Left lung (tissue), 10 donors: Measurements from ENCODE around the gene RFWD3. TPM values are rescaled to one million over a fixed set of nuclear protein-coding genes. Genes with fewer than 3 reads are reported as not detected.
A peak's percentile ranks its signal among the peaks of the same experiment; 100 is the strongest.
"Not testable (repeated sequence)": the region's sequence is repeated elsewhere in the genome, so short reads cannot be mapped to it uniquely, and the experiment has no call there.

Experiments used
- ATAC-seq: fragments of 200-7000 bp; cut with Tn5 transposase; one replicate; pipeline ENCODE4 v1.9.1; 2020; ENCODE audit warnings: moderate library complexity
- DNase-seq, 4 donors: peaks; one replicate each; pipeline ENCODE4 v3.0.0-alpha.2; 2013 to 2020
- H3K27ac ChIP-seq, 2 donors: fragments of 200-600 bp; sonication (generic) in 1 of 2; one replicate each; pipeline versions ENCODE4 v1.5.0 to v1.8.0; 2020 to 2021
- H3K27me3 ChIP-seq, 2 donors: fragments of 200-600 bp; sonication (generic) in 1 of 2; one replicate each; pipeline versions ENCODE4 v1.5.0 to v1.8.0; 2020 to 2021
- H3K36me3 ChIP-seq, 2 donors: fragments of 200-600 bp; sonication (generic) in 1 of 2; one replicate each; pipeline versions ENCODE4 v1.5.0 to v1.8.0; 2020 to 2021
- H3K4me1 ChIP-seq, 2 donors: fragments of 200-600 bp; one replicate each; pipeline ENCODE4 v1.8.0; 2021
- H3K4me3 ChIP-seq, 2 donors: fragments of 200-600 bp; sonication (generic) in 1 of 2; one replicate each; pipeline versions ENCODE4 v1.5.0 to v1.8.0; 2020 to 2021; ENCODE audit warnings: mild to moderate bottlenecking in 1 of 2
- H3K9me3 ChIP-seq, 2 donors: fragments of 200-600 bp; sonication (generic) in 1 of 2; one replicate each; pipeline versions ENCODE4 v1.5.0 to v1.8.0; 2020 to 2021
- CTCF ChIP-seq, 2 donors: fragments of 200-600 bp; sonication (generic) in 1 of 2; IDR thresholded peaks; one replicate each; pipeline versions ENCODE4 v1.5.0 to v1.8.0; 2021; ENCODE audit warnings: antibody characterized with exemption in 2 of 2
- intact Hi-C, 2 donors: fragments of 100-400 bp; cut with DNase I; formaldehyde crosslinking; loops; one replicate each; pipeline versions ENCODE4 v1.11.2 to v1.14.2; 2022
- polyA plus RNA-seq, 6 donors: library from polyadenylated mRNA; unstranded; fragments of 120-200 nt; gene quantifications; one replicate each; pipeline ENCODE4 v1.2.1, GENCODE V29; 2013; ENCODE audit not compliant: insufficient read length in 6 of 6
- total RNA-seq, 2 donors: library from RNA; stranded (reverse); fragmentation: NEBNext Ultra II Directional; extraction: Animal tissue kit (Norgen Biotek cat#: 25700); gene quantifications; one replicate each; pipeline ENCODE4 v1.2.1, GENCODE V29; 2021
- donor health status: DM: no; HTN: yes; CAD: no.
- donor health status: DM: no; HTN: no; CAD: no.

RFWD3 gene
- total and polyA plus RNA-seq, 8 donors: 20.7 to 27.7 (median 24.2) TPM

GRCh38 chr16:74680681-74681080 is 14.0 kb upstream of the RFWD3 start:
- no peak overlapping the region for H3K4me3 ChIP-seq
- H3K27me3 ChIP-seq: no peaks in the 10 kb centered on the region
- DNase-seq (no peak), ATAC-seq (no peak)
- intact Hi-C loops: no loop called here
- peaks cover 0 to 100% of the 10 kb centered on the region in 2 donors for H3K36me3 ChIP-seq
- H3K9me3 ChIP-seq: no peaks in the 10 kb centered on the region
- H3K4me1 ChIP-seq: no peaks in the 10 kb centered on the region
- TF ChIP-seq CTCF (IDR thresholded peaks at IDR 0.05): no peak
- no peak overlapping the region for H3K27ac ChIP-seq

- no peak overlapping the region for H3K4me3 ChIP-seq
- ATAC-seq (no peak), DNase-seq (no peak)
- intact Hi-C loops: no loop called here
- TF ChIP-seq CTCF (IDR thresholded peaks at IDR 0.05): no peak
- H3K27ac ChIP-seq: no peak overlapping the region
- H3K4me1 ChIP-seq: no peaks in the 10 kb centered on the region
- H3K27me3 ChIP-seq: no peaks in the 10 kb centered on the region
- peaks cover 0 to 100% of the 10 kb centered on the region in 2 donors for H3K36me3 ChIP-seq
- no peaks in the 10 kb centered on the region for H3K9me3 ChIP-seq
These were observed 13.3 kb upstream of the RFWD3 start for GRCh38 chr16:74679983-74680382.

- Histone ChIP-seq H3K36me3 (peaks cover 0 to 100% of the 10 kb centered on the region in 2 donors), H3K9me3 (no peaks in the 10 kb centered on the region), H3K4me3 (no peak overlapping the region), H3K27me3 (no peaks in the 10 kb centered on the region), H3K4me1 (no peaks in the 10 kb centered on the region), H3K27ac (no peak overlapping the region)
- ATAC-seq: no peak
- DNase-seq: no peak
- TF ChIP-seq CTCF (IDR thresholded peaks at IDR 0.05): no peak
- intact Hi-C loops: no loop called here
These were observed 11.2 kb upstream of the RFWD3 start for GRCh38 chr16:74677868-74678267.

DNA sequence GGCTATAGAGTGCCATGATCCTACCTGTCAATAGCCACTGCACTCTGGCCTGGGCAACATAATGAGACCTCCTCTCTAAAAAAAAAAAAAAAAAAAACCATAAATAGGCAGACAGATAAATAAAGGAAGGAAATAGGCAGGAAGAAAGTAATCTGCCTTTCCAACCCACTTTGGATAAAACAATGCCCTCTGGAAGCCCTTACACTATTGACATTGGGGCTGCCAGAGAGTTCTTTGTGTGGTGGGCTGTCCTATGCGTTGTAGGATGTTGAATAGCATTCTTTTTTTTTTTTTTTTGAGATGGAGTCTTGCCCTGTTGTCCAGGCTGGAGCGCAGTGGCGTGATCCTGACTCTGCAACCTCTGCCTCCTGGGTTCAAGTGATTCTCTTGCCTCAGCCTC is 7.2 kb upstream of the RFWD3 start:
- no peak for TF ChIP-seq CTCF (IDR thresholded peaks at IDR 0.05)
- DNase-seq: no peak
- Histone ChIP-seq H3K27me3 (no peaks in the 10 kb centered on the region), H3K4me3 (no peak overlapping the region), H3K9me3 (no peaks in the 10 kb centered on the region), H3K27ac (no peak overlapping the region), H3K4me1 (no peaks in the 10 kb centered on the region), H3K36me3 (peaks cover 0 to 75% of the 10 kb centered on the region in 2 donors)
- intact Hi-C loops: no loop called here
- no peak for ATAC-seq

- intact Hi-C loops, H3K9me3 ChIP-seq, H3K27ac ChIP-seq, ATAC-seq, H3K4me1 ChIP-seq, H3K27me3 ChIP-seq, H3K4me3 ChIP-seq, DNase-seq: not testable (repeated sequence)
- peaks cover 0 to 37% of the 10 kb centered on the region in 2 donors for H3K36me3 ChIP-seq
These were observed 2.2 kb upstream of the RFWD3 start for GRCh38 chr16:74668877-74669276.

GRCh38 chr16:74667255-74667700 is 601 bp upstream of the RFWD3 start:
- Histone ChIP-seq H3K9me3 (no peaks in the 10 kb centered on the region), H3K4me3 (peak overlapping the region; percentile 55 to 80), H3K36me3 (peaks cover 0 to 37% of the 10 kb centered on the region in 2 donors), H3K27me3 (no peaks in the 10 kb centered on the region), H3K27ac (peak overlapping the region in 1 of 2 donors; percentile 53), H3K4me1 (peaks cover 0 to 10% of the 10 kb centered on the region in 2 donors)
- TF ChIP-seq CTCF (IDR thresholded peaks at IDR 0.05): no peak
- intact Hi-C loops: no loop called here
- peak; percentile 32 for ATAC-seq
- peak in 3 of 4 donors; percentile 25 to 84 (median 26) for DNase-seq
